ENCODE results near the gene COPS9. TPM values are rescaled to one million over a fixed set of nuclear protein-coding genes. Genes with fewer than 3 reads are reported as not detected.

The COPS9 gene
- total RNA-seq, 1 donor, result 70.2 TPM

DNA sequence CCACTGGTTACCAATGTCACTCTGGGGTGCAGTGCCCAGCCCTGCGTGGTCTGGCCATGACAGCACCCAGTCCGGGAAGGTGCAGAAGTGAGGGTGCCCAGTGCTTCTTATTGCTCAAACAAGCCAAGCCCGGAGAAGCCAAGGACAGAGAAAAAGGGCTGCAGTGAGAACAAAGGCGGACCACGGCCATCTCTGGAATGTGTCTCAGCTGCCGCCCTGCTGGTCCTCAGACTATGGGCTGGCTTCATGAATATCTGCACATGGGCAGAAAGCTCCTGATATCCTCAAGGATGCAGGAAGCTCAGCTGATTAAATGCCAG lies 28.7 kb downstream of the COPS9 start:
- H3K36me3 ChIP-seq (ENCODE audit: insufficient read depth, low read length), result no peaks in the 10 kb centered on the region
- no peak overlapping the region for H2AFZ ChIP-seq (ENCODE audit: low read length)
- no peak overlapping the region for H3K27ac ChIP-seq (ENCODE audit: low read depth, low read length)
- H3K4me1 ChIP-seq (ENCODE audit: insufficient read depth, low read length), result no peaks in the 10 kb centered on the region
- DNase-seq (ENCODE audit: insufficient read length, low spot score, missing footprints), result no peak
- H3K79me2 ChIP-seq (ENCODE audit: insufficient read depth, low read length), result no peaks in the 10 kb centered on the region
- no peaks in the 10 kb centered on the region for H3K27me3 ChIP-seq (ENCODE audit: insufficient read depth, low read length)
- H3K9me3 ChIP-seq (ENCODE audit: low read depth, low read length), result no peaks in the 10 kb centered on the region
- no peak for TF ChIP-seq CTCF (IDR thresholded peaks at IDR 0.05; ENCODE audit: extremely low read depth, low read depth, low read length)
- H3K4me2 ChIP-seq (ENCODE audit: insufficient read depth, low read length), result no peak overlapping the region
- H4K20me1 ChIP-seq (ENCODE audit: insufficient read depth, low read length), result no peaks in the 10 kb centered on the region
- H3K4me3 ChIP-seq (ENCODE audit: insufficient read depth, low read length), result no peak overlapping the region

DNA sequence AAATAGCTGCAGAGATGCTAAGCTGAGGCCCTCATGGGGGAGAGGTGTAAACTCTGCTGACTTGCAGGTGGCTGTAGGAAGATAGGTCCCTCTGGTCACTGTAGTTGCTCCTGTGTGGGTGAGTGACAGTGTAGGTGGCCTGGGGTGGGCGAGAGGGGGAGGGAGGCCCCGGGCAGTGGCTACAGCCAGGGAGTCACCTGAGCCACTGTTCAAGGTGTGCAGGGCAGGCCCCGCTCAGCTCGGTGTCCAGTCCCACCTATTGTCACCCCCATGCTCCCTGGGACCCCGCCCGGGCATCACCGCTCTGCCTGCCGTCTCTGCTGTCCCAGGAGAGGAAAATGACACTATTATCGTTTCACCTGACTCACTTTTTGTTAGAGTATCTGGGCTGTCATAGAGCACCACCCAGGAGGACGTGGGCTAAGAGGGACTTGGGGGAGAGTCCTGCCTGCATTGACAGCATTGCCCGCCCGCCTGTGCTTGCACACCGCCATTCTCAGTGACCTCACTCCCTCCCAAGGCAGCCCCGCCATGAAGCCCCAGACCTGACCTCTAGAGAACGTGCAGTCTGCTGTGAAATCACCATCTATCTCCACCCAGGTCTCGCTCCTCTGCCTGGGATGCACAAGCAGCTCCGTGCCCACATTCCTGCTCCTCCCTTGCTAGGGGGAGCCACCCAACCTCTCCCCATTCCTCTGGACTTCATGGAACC lies 29.2 kb downstream of the COPS9 start:
- Histone ChIP-seq H2AFZ (ENCODE audit: low read length) (no peak overlapping the region), H3K9me3 (ENCODE audit: low read depth, low read length) (no peaks in the 10 kb centered on the region), H3K4me3 (ENCODE audit: insufficient read depth, low read length) (no peak overlapping the region), H3K27ac (ENCODE audit: low read depth, low read length) (no peak overlapping the region), H3K27me3 (ENCODE audit: insufficient read depth, low read length) (no peaks in the 10 kb centered on the region), H3K4me2 (ENCODE audit: insufficient read depth, low read length) (no peak overlapping the region), H4K20me1 (ENCODE audit: insufficient read depth, low read length) (no peaks in the 10 kb centered on the region), H3K36me3 (ENCODE audit: insufficient read depth, low read length) (no peaks in the 10 kb centered on the region), H3K79me2 (ENCODE audit: insufficient read depth, low read length) (no peaks in the 10 kb centered on the region), H3K4me1 (ENCODE audit: insufficient read depth, low read length) (no peaks in the 10 kb centered on the region)
- DNase-seq (ENCODE audit: insufficient read length, low spot score, missing footprints), result no peak
- no peak for TF ChIP-seq CTCF (IDR thresholded peaks at IDR 0.05; ENCODE audit: extremely low read depth, low read depth, low read length)

GRCh38 chr2:240105982-240106381 lies 30.1 kb downstream of the COPS9 start:
- H3K36me3 ChIP-seq (ENCODE audit: insufficient read depth, low read length), result no peaks in the 10 kb centered on the region
- H3K4me2 ChIP-seq (ENCODE audit: insufficient read depth, low read length), result no peak overlapping the region
- no peak overlapping the region for H3K4me3 ChIP-seq (ENCODE audit: insufficient read depth, low read length)
- no peak for TF ChIP-seq CTCF (IDR thresholded peaks at IDR 0.05; ENCODE audit: extremely low read depth, low read depth, low read length)
- H2AFZ ChIP-seq (ENCODE audit: low read length), result no peak overlapping the region
- no peaks in the 10 kb centered on the region for H3K79me2 ChIP-seq (ENCODE audit: insufficient read depth, low read length)
- DNase-seq (ENCODE audit: insufficient read length, low spot score, missing footprints), result no peak
- H3K9me3 ChIP-seq (ENCODE audit: low read depth, low read length), result no peaks in the 10 kb centered on the region
- H3K27ac ChIP-seq (ENCODE audit: low read depth, low read length), result no peak overlapping the region
- H4K20me1 ChIP-seq (ENCODE audit: insufficient read depth, low read length), result no peaks in the 10 kb centered on the region
- no peaks in the 10 kb centered on the region for H3K27me3 ChIP-seq (ENCODE audit: insufficient read depth, low read length)
- no peaks in the 10 kb centered on the region for H3K4me1 ChIP-seq (ENCODE audit: insufficient read depth, low read length)

GRCh38 chr2:240103136-240103535 lies 33.0 kb downstream of the COPS9 start:
- H3K27ac ChIP-seq (ENCODE audit: low read depth, low read length), result no peak overlapping the region
- H3K79me2 ChIP-seq (ENCODE audit: insufficient read depth, low read length), result no peaks in the 10 kb centered on the region
- H3K4me2 ChIP-seq (ENCODE audit: insufficient read depth, low read length), result no peak overlapping the region
- peaks cover 2% of the 10 kb centered on the region for H3K27me3 ChIP-seq (ENCODE audit: insufficient read depth, low read length)
- H3K4me3 ChIP-seq (ENCODE audit: insufficient read depth, low read length), result no peak overlapping the region
- DNase-seq (ENCODE audit: insufficient read length, low spot score, missing footprints), result no peak
- no peaks in the 10 kb centered on the region for H3K9me3 ChIP-seq (ENCODE audit: low read depth, low read length)
- H3K36me3 ChIP-seq (ENCODE audit: insufficient read depth, low read length), result no peaks in the 10 kb centered on the region
- TF ChIP-seq CTCF (IDR thresholded peaks at IDR 0.05; ENCODE audit: extremely low read depth, low read depth, low read length), result no peak
- no peaks in the 10 kb centered on the region for H3K4me1 ChIP-seq (ENCODE audit: insufficient read depth, low read length)
- no peaks in the 10 kb centered on the region for H4K20me1 ChIP-seq (ENCODE audit: insufficient read depth, low read length)
- H2AFZ ChIP-seq (ENCODE audit: low read length), result no peak overlapping the region

Data from osteoblast (primary cell).